OCI-LY1 (cell line): ENCODE data around the gene CSNK2A1.

Experiments used
- CTCF ChIP-seq: fragments of 200-600 bp; sonication (generic), shearing (Covaris generic); IDR thresholded peaks from 2 replicates; pipeline ENCODE4 v1.5.1; 2017; ENCODE audit warnings: mild to moderate bottlenecking, antibody characterized with exemption, low read length, moderate library complexity, mixed read lengths
- EZH2 ChIP-seq: fragments of 200-600 bp; sonication (generic), shearing (Covaris generic); IDR thresholded peaks from 2 replicates; pipeline ENCODE4 v1.8.0; 2017; ENCODE audit warnings: borderline replicate concordance, mixed run types, mild to moderate bottlenecking, antibody characterized with exemption, low read length, moderate library complexity, mixed read lengths

- TF ChIP-seq CTCF (no peak), EZH2 (no peak)
These were observed 98.6 kb downstream of the CSNK2A1 start for GRCh38 chr20:444862-445426.
